ENCODE measurements around the gene GPATCH3.
"Not testable (repeated sequence)": the region's sequence is repeated elsewhere in the genome, so short reads cannot be mapped to it uniquely, and the experiment has no call there.

- TF ChIP-seq CTCF (conservative IDR thresholded peaks at IDR 0.05; ENCODE audit: low read length); EZH2phosphoT487 (IDR thresholded peaks at IDR 0.05; ENCODE audit: borderline replicate concordance): not testable (repeated sequence)
Measured at GRCh38 chr1:26948725-26949057, 48.4 kb upstream of the GPATCH3 start.
